HCEC 1CT (cell line): ENCODE measurements around the gene ZNF621.
"Not testable (repeated sequence)": the region's sequence is repeated elsewhere in the genome, so short reads cannot be mapped to it uniquely, and the experiment has no call there.

Experiments used
- DNase-seq: peaks from one replicate; pipeline ENCODE4 v3.0.0-alpha.2; 2017

ZNF621 gene

DNA sequence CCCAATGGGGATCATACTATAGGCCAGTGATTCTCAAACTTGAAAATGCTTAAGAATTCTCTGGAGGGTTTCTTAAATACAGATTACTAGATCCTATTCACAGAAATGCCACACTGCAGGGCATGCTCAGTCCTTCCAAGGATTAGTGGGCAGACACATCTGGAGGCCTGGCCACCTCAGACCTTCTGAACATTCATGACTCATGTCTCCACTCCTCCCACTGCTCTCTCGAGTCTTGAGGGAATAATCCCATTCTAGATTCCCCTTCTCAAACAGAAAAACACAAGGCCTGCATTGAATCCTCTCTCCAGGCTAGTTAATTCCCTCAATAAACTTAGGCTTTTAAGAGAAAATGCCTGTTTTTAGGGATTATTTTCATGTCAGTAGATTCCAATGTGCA lies 22.1 kb downstream of the ZNF621 start:
- DNase-seq = peak; percentile 74

GRCh38 chr3:40550167-40550566 lies 25.4 kb downstream of the ZNF621 start:
- no peak for DNase-seq

- DNase-seq = no peak
These were observed 32.9 kb downstream of the ZNF621 start for GRCh38 chr3:40557575-40558161.

- DNase-seq = not testable (repeated sequence)
These were observed 37.7 kb downstream of the ZNF621 start for GRCh38 chr3:40562482-40562881.

DNA sequence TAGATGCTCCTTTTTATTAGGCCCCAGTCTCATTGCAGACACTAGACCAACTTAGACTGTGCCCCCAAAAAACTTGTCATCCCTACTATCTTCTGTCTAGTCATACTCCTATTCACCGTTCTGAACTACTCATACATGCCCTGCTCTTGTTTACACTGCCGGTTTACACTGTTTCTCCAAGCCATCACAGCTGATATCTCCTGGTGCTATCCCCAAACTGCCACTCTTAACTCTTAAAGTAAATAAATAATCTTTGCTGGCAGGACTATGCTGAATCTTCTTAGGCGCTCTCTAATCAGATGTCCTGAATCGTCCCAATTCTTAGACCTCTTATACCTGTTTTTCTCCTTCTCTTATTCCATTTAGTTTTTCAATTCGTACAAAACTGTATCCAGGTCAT lies 40.9 kb downstream of the ZNF621 start:
- DNase-seq = not testable (repeated sequence)

GRCh38 chr3:40566694-40567093 lies 41.9 kb downstream of the ZNF621 start:
- no peak for DNase-seq

DNA sequence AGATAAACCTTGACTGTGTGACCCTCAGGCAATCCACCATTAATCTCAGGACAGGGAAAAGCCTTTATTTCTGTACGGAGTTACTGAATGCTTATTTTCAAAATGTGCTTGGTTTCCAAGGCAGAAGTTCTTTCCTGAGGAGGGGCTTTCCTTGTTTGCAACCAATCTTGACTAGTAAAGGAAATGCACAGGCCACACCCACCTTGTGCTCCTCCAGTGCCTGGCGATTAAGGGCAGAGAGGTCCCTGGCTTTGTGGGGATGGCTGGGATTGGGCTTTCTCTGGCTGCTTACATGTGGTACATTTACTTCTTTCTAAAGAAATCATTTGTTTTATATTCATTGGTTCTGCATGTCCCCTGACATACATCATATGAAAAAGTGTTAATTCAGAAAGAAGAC lies 47.8 kb downstream of the ZNF621 start:
- no peak for DNase-seq

- no peak for DNase-seq
These were observed 49.3 kb downstream of the ZNF621 start for GRCh38 chr3:40574050-40574449.

DNA sequence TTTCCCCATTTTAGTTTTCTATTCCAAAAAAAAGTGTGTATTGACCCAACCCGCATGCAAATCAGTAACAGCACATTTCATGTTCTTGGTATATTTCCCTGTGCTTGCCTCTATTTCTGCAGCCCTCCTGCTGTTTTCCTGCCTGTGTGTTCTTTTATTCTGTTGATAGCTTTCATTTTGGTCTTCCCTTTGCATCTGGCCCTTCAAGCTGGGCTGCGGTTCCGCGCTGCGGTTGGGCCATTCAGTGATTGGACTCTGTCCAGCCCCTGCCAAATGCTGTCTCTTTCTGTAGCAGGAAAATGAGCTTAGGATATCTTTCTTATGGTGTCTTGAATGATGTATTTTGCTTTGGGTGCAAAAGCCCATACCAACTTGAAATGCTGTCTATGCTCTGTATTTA lies 49.9 kb downstream of the ZNF621 start:
- no peak for DNase-seq

DNA sequence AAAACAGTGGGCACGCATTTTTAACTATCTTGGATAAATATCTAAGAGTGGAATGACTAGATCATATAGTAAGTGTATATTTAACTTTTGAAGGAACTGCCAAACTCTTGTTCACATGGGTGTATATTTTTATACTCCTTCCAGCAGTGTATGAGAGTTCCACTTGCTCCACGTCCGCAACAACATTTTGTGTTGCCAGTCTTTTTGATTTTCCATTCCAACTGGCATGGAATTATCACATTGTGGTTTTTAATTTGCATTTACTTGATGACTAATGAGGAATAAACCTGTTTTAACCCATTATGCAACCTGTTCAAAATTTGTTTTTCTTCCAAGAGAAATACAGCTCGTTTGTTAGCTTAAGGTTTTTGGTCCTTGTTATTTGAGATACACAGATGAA lies 51.6 kb downstream of the ZNF621 start:
- DNase-seq = no peak

- DNase-seq = peak; percentile 48
These were observed 55.8 kb downstream of the ZNF621 start for GRCh38 chr3:40580494-40581091.

DNA sequence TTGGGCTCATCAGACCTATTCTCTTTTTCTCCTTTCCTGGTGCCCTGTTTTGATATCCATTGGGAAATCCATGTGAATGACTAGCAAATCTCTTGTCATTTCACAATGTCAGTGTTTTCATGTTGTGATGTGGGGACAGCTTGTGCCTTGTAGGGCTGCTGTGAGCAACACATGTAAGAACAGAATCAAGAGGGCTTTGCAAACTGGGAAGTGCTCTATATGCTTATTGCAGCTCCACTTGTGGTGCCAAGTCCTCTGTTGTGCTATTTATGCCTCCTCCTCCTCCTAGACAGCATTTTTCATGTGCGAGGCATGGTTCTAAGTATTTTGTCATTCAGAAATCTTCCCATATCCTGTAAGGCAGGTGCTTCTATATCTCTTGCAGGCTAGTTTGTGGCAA lies 56.4 kb downstream of the ZNF621 start:
- DNase-seq = no peak

- no peak for DNase-seq
These were observed 57.8 kb downstream of the ZNF621 start for GRCh38 chr3:40582401-40583027.

- no peak for DNase-seq
These were observed 58.9 kb downstream of the ZNF621 start for GRCh38 chr3:40583691-40584090.

- peak; percentile 64 for DNase-seq
These were observed 59.9 kb downstream of the ZNF621 start for GRCh38 chr3:40584625-40585189.

DNA sequence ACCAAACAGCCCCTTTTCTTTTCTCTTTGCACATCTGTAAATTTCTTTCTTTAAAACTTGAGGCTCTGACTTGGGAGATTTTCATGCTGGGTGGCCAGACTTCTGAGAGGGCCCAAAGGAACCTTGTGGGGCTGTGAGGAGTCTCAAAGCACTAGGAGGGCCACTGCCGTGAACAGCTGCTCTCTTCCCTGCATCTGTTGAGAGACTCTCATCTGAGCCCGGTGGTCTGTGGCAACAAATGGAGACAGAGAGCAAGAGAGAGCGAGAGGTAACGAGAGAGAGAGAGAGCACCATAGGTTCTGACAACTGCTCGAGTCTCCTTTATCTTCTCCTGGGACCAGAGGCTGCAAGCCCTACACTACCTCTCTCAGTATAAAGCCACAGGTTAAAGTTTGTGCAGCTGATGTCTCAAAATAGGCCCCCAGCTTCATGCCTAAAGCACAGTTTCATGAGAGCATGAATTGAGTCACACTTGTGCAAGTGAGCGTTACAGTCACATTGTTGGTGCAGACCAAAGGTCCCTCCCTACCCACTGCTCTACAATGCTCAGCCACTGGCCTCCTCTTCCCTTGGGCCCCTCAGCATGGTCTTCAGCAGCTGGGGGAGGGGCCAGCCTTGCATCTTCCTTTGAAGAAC lies 60.7 kb downstream of the ZNF621 start:
- no peak for DNase-seq

DNA sequence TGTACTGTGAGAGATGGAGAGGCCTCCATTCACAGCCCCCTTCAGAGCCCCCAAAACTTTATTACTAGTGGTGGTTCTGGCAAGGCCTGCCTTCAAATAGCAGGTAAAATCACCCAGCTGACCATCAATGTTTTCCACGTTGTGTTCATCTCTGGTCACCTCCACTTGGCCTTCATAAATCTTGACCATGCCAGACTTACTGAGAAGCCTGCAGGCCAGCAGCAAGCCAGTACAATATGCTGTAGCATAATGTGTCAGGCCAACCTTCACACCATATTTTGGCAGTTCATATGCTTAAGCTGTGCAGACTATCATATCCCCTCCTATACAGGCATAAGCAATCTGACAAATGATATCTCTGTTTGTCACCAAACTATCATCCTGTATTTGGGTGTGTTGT lies 62.1 kb downstream of the ZNF621 start:
- DNase-seq = no peak

- no peak for DNase-seq
These were observed 63.6 kb downstream of the ZNF621 start for GRCh38 chr3:40588406-40588805.
